Stimulated activated memory B cell treated with anti-CD40 and anti-IgM and Interleukin-4, amounts not matched to agents 10 μg/mL and 1 μg/mL and 100 μg/mL, for 72 hours (primary cell): ENCODE results near the gene PLBD2.
"Not testable (repeated sequence)": the region's sequence is repeated elsewhere in the genome, so short reads cannot be mapped to it uniquely, and the experiment has no call there.

Experiments
- ATAC-seq: fragments of 150-1000 bp; cut with Tn5 transposase; 2 replicates; pipeline ENCODE4 v1.10.0; 2021
- H3K27ac Mint-ChIP-seq: one replicate; pipeline ENCODE4 v1.8.0; 2022; ENCODE audit warnings: mild to moderate bottlenecking, mixed read lengths
- H3K27me3 Mint-ChIP-seq: one replicate; pipeline ENCODE4 v1.8.0; 2022; ENCODE audit warnings: mixed read lengths
- H3K36me3 Mint-ChIP-seq: one replicate; pipeline ENCODE4 v1.8.0; 2022; ENCODE audit warnings: mixed read lengths
- H3K4me1 Mint-ChIP-seq: one replicate; pipeline ENCODE4 v1.8.0; 2022; ENCODE audit warnings: mixed read lengths
- H3K4me3 Mint-ChIP-seq: one replicate; pipeline ENCODE4 v1.8.0; 2022; ENCODE audit warnings: mild to moderate bottlenecking, moderate library complexity, mixed read lengths
- H3K9me3 Mint-ChIP-seq: one replicate; pipeline ENCODE4 v1.8.0; 2022; ENCODE audit warnings: mixed read lengths

The PLBD2 gene

GRCh38 chr12:113351089-113351488 is 7.3 kb upstream of the PLBD2 start:
- peaks cover 39% of the 10 kb centered on the region for H3K27me3 Mint-ChIP-seq

GRCh38 chr12:113354192-113354591 is 4.2 kb upstream of the PLBD2 start:
- H3K9me3 Mint-ChIP-seq, H3K27ac Mint-ChIP-seq, H3K4me3 Mint-ChIP-seq, ATAC-seq, H3K36me3 Mint-ChIP-seq: not testable (repeated sequence)
- Mint-ChIP-seq H3K4me1 (peaks cover 11% of the 10 kb centered on the region), H3K27me3 (peaks cover 32% of the 10 kb centered on the region)

More at GRCh38 chr12:113351089-113351488, 7.3 kb upstream of the PLBD2 start:
- Mint-ChIP-seq H3K4me1 (peaks cover 6% of the 10 kb centered on the region), H3K36me3 (no peaks in the 10 kb centered on the region), H3K9me3 (no peaks in the 10 kb centered on the region), H3K4me3 (no peak overlapping the region), H3K27ac (no peak overlapping the region)
- ATAC-seq = no peak

GRCh38 chr12:113359133-113359938 is 949 bp downstream of the PLBD2 start:
- Mint-ChIP-seq H3K27me3 (no peaks in the 10 kb centered on the region), H3K4me3 (peak overlapping the region; percentile 80), H3K36me3 (peaks cover 8% of the 10 kb centered on the region), H3K27ac (peak overlapping the region; percentile 79), H3K9me3 (no peaks in the 10 kb centered on the region), H3K4me1 (peaks cover 20% of the 10 kb centered on the region)
- peak; percentile 15 for ATAC-seq

DNA sequence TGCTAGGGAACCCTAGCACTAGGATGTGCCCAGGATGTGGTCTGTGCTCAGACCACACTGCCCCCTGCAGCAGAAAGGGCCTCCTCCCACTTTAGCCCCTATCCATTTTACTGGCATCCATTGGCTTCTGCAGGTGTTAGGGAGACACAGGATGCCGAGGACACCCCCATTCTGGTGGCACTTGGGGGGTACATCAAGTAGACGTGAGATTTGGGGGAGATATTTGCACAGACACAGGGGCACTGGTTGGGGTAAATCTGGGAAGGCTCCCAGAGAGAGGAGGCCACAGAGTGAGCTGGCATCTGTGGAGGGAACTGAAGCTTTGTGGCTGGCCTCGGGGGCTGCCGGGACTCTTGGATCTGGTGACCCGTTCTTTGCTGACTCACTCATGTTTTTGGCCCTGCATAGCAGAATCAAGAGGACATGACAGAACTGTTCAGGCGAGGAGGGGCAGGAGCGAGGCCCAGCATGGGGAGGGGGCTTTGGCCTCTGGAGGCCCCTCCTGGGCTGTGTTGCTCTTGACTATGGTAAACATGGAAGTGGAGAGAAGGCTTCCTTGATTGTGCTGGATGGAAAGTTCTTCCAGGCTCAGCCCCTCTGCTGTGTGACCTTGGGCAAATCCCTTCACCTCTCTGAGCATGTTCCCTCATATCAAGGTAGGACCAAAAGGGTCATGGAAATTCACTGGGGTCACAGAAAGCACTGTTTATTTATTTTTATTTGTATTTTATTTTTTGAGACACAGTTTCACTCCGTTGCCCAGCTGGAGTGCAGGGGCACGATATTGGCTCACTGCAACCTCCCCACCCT is 1.8 kb downstream of the PLBD2 start:
- H3K4me1 Mint-ChIP-seq = peaks cover 20% of the 10 kb centered on the region
- H3K27me3 Mint-ChIP-seq = no peaks in the 10 kb centered on the region
- no peaks in the 10 kb centered on the region for H3K9me3 Mint-ChIP-seq
- peak overlapping the region; percentile 80 for H3K4me3 Mint-ChIP-seq
- H3K27ac Mint-ChIP-seq = peak overlapping the region; percentile 79
- H3K36me3 Mint-ChIP-seq = peaks cover 16% of the 10 kb centered on the region
- no peak for ATAC-seq

DNA sequence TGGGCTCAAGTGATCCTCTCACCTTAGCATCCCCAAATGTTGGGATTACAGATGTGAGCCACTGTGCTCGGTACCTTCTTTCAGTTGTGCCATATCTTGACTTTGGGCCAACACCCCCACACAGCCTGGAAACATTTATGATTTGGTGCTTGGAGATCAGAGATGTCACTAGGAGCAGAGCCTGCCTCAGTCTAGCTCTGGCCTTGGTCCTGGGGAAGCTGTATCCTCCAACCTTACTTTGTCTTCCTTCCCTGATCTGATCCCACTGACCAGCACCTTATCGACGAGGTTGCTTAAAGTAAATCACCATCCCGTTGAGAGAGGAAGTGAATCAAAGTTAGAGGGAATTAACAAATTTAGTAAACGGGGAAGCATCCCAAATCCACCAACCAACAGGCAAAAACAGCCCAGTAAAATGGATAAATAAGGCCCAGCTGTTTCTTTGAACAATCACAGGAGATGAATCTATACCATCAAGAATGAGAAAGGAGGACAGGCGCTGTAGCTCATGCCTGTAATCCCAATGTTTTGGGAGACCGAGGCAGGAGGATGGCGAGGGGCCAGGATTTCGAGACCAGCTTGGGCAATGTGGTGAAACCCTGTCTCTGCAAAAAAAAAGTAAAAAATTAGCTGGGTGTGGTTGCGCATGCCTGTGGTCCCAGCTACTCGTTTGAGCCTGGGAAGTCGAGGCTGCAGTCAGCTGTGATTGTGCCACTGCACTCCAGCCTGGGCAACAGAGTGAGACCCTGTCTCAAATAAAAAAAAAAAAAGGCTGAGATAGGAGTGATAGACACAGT is 3.4 kb downstream of the PLBD2 start:
- H3K4me3 Mint-ChIP-seq = no peak overlapping the region
- H3K4me1 Mint-ChIP-seq = peaks cover 26% of the 10 kb centered on the region
- peak overlapping the region; percentile 9 for H3K27ac Mint-ChIP-seq
- no peaks in the 10 kb centered on the region for H3K9me3 Mint-ChIP-seq
- ATAC-seq = no peak
- peaks cover 30% of the 10 kb centered on the region for H3K36me3 Mint-ChIP-seq
- H3K27me3 Mint-ChIP-seq = no peaks in the 10 kb centered on the region

GRCh38 chr12:113364698-113365097 is 6.3 kb downstream of the PLBD2 start:
- no peak overlapping the region for H3K27ac Mint-ChIP-seq
- no peaks in the 10 kb centered on the region for H3K27me3 Mint-ChIP-seq
- ATAC-seq = no peak
- peaks cover 30% of the 10 kb centered on the region for H3K36me3 Mint-ChIP-seq
- peaks cover 16% of the 10 kb centered on the region for H3K4me1 Mint-ChIP-seq
- H3K4me3 Mint-ChIP-seq = no peak overlapping the region
- H3K9me3 Mint-ChIP-seq = no peaks in the 10 kb centered on the region

- H3K4me1 Mint-ChIP-seq = peaks cover 14% of the 10 kb centered on the region
- no peaks in the 10 kb centered on the region for H3K27me3 Mint-ChIP-seq
- H3K27ac Mint-ChIP-seq = no peak overlapping the region
- no peak overlapping the region for H3K4me3 Mint-ChIP-seq
- no peaks in the 10 kb centered on the region for H3K9me3 Mint-ChIP-seq
- peaks cover 32% of the 10 kb centered on the region for H3K36me3 Mint-ChIP-seq
- no peak for ATAC-seq
Measured at GRCh38 chr12:113365639-113366395, 7.4 kb downstream of the PLBD2 start.

GRCh38 chr12:113366827-113367226 is 8.4 kb downstream of the PLBD2 start:
- Mint-ChIP-seq H3K4me3 (no peak overlapping the region), H3K36me3 (peaks cover 39% of the 10 kb centered on the region), H3K27ac (no peak overlapping the region), H3K9me3 (no peaks in the 10 kb centered on the region), H3K27me3 (no peaks in the 10 kb centered on the region), H3K4me1 (peaks cover 22% of the 10 kb centered on the region)
- ATAC-seq = no peak

DNA sequence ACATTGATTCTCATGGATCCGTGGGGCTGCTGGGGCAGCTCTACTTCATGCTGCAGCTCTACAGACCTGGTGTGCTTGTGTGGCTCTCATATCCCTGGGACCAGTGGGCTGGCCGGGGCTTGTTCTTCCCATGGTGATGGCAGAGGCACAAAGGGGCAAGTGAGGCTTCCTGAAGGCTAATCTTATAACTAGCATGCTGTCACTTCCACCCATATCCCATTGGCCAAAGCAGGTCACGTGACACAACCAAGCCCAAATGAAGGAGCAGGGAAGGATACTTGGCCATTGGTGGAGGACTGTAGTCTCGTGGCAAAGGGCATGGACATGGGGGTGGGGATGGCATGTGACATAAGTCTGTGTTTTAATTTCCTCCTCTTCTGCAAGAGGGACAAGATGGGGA is 9.9 kb downstream of the PLBD2 start:
- Mint-ChIP-seq H3K9me3 (no peaks in the 10 kb centered on the region), H3K27ac (no peak overlapping the region), H3K4me1 (peaks cover 21% of the 10 kb centered on the region), H3K36me3 (peaks cover 50% of the 10 kb centered on the region), H3K4me3 (no peak overlapping the region), H3K27me3 (no peaks in the 10 kb centered on the region)
- ATAC-seq = no peak

- H3K4me3 Mint-ChIP-seq = no peak overlapping the region
- no peaks in the 10 kb centered on the region for H3K27me3 Mint-ChIP-seq
- no peak for ATAC-seq
- peaks cover 21% of the 10 kb centered on the region for H3K4me1 Mint-ChIP-seq
- H3K9me3 Mint-ChIP-seq = peaks cover 3% of the 10 kb centered on the region
- peaks cover 52% of the 10 kb centered on the region for H3K36me3 Mint-ChIP-seq
- H3K27ac Mint-ChIP-seq = no peak overlapping the region
Measured at GRCh38 chr12:113369391-113369985, 11.1 kb downstream of the PLBD2 start.

- H3K36me3 Mint-ChIP-seq = peaks cover 49% of the 10 kb centered on the region
- H3K27me3 Mint-ChIP-seq = no peaks in the 10 kb centered on the region
- H3K4me1 Mint-ChIP-seq = peaks cover 18% of the 10 kb centered on the region
- ATAC-seq = peak; percentile 39
- peaks cover 3% of the 10 kb centered on the region for H3K9me3 Mint-ChIP-seq
- H3K4me3 Mint-ChIP-seq = no peak overlapping the region
- peak overlapping the region; percentile 62 for H3K27ac Mint-ChIP-seq
Measured at GRCh38 chr12:113370923-113371682, 12.7 kb downstream of the PLBD2 start.

- no peak overlapping the region for H3K4me3 Mint-ChIP-seq
- H3K27me3 Mint-ChIP-seq = no peaks in the 10 kb centered on the region
- peaks cover 3% of the 10 kb centered on the region for H3K9me3 Mint-ChIP-seq
- peaks cover 16% of the 10 kb centered on the region for H3K4me1 Mint-ChIP-seq
- peaks cover 45% of the 10 kb centered on the region for H3K36me3 Mint-ChIP-seq
- no peak for ATAC-seq
- H3K27ac Mint-ChIP-seq = peak overlapping the region; percentile 62
Measured at GRCh38 chr12:113371808-113372207, 13.4 kb downstream of the PLBD2 start.

DNA sequence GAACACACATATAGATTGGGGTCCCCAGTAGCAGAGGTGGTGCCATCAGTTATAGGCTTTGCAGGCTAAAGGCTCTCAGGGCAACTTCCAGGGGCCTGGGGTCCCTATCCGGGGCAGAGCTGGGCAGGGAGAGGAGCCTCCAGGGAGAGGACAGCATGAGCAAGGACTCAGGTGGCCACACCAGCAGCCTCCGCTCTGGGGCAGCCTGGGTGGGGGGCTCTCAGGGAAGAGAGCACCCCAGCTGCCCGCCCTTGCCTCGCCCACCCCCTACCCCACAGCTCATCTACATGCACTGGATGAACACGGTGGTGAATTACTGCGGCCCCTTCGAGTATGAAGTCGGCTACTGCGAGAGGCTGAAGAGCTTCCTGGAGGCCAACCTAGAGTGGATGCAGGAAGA is 14.0 kb downstream of the PLBD2 start:
- Mint-ChIP-seq H3K27ac (no peak overlapping the region), H3K27me3 (no peaks in the 10 kb centered on the region), H3K36me3 (peaks cover 50% of the 10 kb centered on the region), H3K9me3 (peaks cover 3% of the 10 kb centered on the region), H3K4me3 (no peak overlapping the region), H3K4me1 (peaks cover 16% of the 10 kb centered on the region)
- no peak for ATAC-seq

DNA sequence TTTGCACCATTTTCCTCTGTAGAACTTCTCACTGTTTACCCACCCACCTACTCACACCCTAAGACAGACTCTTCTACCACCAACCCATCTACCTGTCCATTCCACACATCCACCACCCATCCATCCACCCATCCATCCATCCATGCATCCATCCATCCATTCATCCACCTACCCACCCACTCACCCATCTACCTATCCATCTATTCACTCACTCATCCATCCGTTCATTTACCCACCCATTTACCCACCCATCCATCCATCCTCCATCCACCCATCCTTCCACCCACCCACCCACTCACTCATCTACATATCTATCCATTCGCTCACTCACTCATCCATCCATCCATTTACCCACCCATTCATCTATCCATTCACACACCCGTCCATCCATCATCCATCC is 15.1 kb downstream of the PLBD2 start:
- Mint-ChIP-seq H3K9me3 (peaks cover 3% of the 10 kb centered on the region), H3K4me1 (peaks cover 16% of the 10 kb centered on the region), H3K27ac (no peak overlapping the region), H3K36me3 (peaks cover 57% of the 10 kb centered on the region), H3K4me3 (no peak overlapping the region), H3K27me3 (no peaks in the 10 kb centered on the region)
- ATAC-seq = no peak
